Aorta (tissue), 4 donors: ENCODE data around the gene PI16. TPM values are rescaled to one million over a fixed set of nuclear protein-coding genes. Genes with fewer than 3 reads are reported as not detected.

Source experiments
- polyA plus RNA-seq, 2 donors: library from polyadenylated mRNA; stranded (reverse); fragments of 200-250 nt; gene quantifications; one replicate each; pipeline ENCODE4 v1.2.3, GENCODE V29; 2013
- total RNA-seq, 2 donors: library from RNA; stranded (reverse); fragmentation: NEBNext Ultra II Directional; extraction: Animal tissue kit (Norgen Biotek cat#: 25700); gene quantifications; one replicate each; pipeline ENCODE4 v1.2.1, GENCODE V29; 2021
- donor health status: healthy with polysubstance abuse.
- donor health status: Bipolar disorder and iron deficiency.
- donor health status: DM: no; HTN: no; CAD: no.
- donor health status: DM: yes; HTN: yes; CAD: no.

Gene PI16
- total and polyA plus RNA-seq, 4 donors, result 4.4 to 383 (median 38.7) TPM; not detected in 1

Other genes starting within 250 kb of the PI16 start
- 10 to 100 TPM in 1 of 2 donors, 1 to 10 TPM in 1; 7.9 to 13.1 TPM for gene CPNE5, start 115.3 kb upstream of the PI16 start, total RNA-seq
- under 1 TPM in 1 of 2 donors, not detected in 1; 0.20 TPM for gene CPNE5, start 115.3 kb upstream of the PI16 start, polyA plus RNA-seq
- 10 to 100 TPM; 12.0 to 13.4 TPM for gene PPIL1, start 79.9 kb upstream of the PI16 start, total RNA-seq
- 10 to 100 TPM in 1 of 2 donors, 1 to 10 TPM in 1; 9.6 to 33.7 TPM for gene PPIL1, start 79.9 kb upstream of the PI16 start, polyA plus RNA-seq
- 10 to 100 TPM; 56.9 to 59.7 TPM for gene C6orf89, start 68.8 kb upstream of the PI16 start, total RNA-seq
- 10 to 100 TPM; 16.7 to 22.8 TPM for gene C6orf89, start 68.8 kb upstream of the PI16 start, polyA plus RNA-seq
- 100 to 1,000 TPM; 171 to 180 TPM for gene MTCH1, start 31.5 kb downstream of the PI16 start, total RNA-seq
- gene MTCH1, start 31.5 kb downstream of the PI16 start, polyA plus RNA-seq, result 100 to 1,000 TPM; 152 to 193 TPM
- 10 to 100 TPM; 19.9 to 33.9 TPM for gene FGD2, start 50.9 kb downstream of the PI16 start, total RNA-seq
- gene FGD2, start 50.9 kb downstream of the PI16 start, polyA plus RNA-seq, result 10 to 100 TPM in 1 of 2 donors, 1 to 10 TPM in 1; 2.2 to 12.9 TPM
- gene PIM1, start 215.4 kb downstream of the PI16 start, total RNA-seq, result 10 to 100 TPM; 42.7 to 54.2 TPM
- gene PIM1, start 215.4 kb downstream of the PI16 start, polyA plus RNA-seq, result 10 to 100 TPM; 17.2 to 24.8 TPM